IMR-90 (cell line): Measurements from ENCODE around the gene LRP1-AS. TPM values are rescaled to one million over a fixed set of nuclear protein-coding genes. Genes with fewer than 3 reads are reported as not detected.

Experiments
- ATAC-seq: fragments of 200-7000 bp; cut with Tn5 transposase; 2 replicates; pipeline ENCODE4 v1.9.1; 2020; ENCODE audit warnings: low read depth, mild to moderate bottlenecking, moderate library complexity
- BruUV-seq: library from RNA; stranded (reverse); fragments of 400-500 nt; replicated peaks from 2 replicates; lab custom pipeline; 2021; lab: Mats Ljungman, UMichigan
- CTCF ChIA-PET: fragments of 300-600 bp; formaldehyde crosslinking; extraction: SDS; loops from one replicate; lab custom pipeline; 2021; ENCODE audit warnings: antibody characterized with exemption; lab: Yijun Ruan, JAX
- POLR2A ChIA-PET: fragments of 300-600 bp; sonication (Branson Sonifier 250); formaldehyde crosslinking; loops from one replicate; lab custom pipeline; 2022; ENCODE audit warnings: antibody characterized with exemption; ENCODE audit not compliant: unreplicated experiment; lab: Charles Lee
- DNase-seq: peaks from one replicate; pipeline ENCODE4 v3.0.0; 2013
- H2AFZ ChIP-seq: replicated peaks from 2 replicates; pipeline ENCODE3; 2013; ENCODE audit warnings: low read length, mild to moderate bottlenecking; ENCODE audit not compliant: poor library complexity
- H2AK5ac ChIP-seq: 2 replicates; pipeline ENCODE4 v1.6.1; 2013; ENCODE audit warnings: low read depth, low read length, inconsistent platforms
- H2AK9ac ChIP-seq: replicated peaks from 2 replicates; pipeline ENCODE3; 2013; ENCODE audit warnings: mild to moderate bottlenecking, low read depth, low read length, moderate library complexity; ENCODE audit not compliant: poor library complexity
- H2BK120ac ChIP-seq: 2 replicates; pipeline ENCODE4 v1.6.1; 2013; ENCODE audit warnings: low read depth, low read length, inconsistent platforms
- H2BK15ac ChIP-seq: 3 replicates; pipeline ENCODE4 v1.6.1; 2013; ENCODE audit warnings: low read depth, low read length, inconsistent platforms
- H2BK20ac ChIP-seq: 2 replicates; pipeline ENCODE4 v1.6.1; 2013; ENCODE audit warnings: low read depth, mild to moderate bottlenecking, inconsistent platforms, low read length, moderate library complexity
- H2BK5ac ChIP-seq: 2 replicates; pipeline ENCODE4 v1.6.1; 2013; ENCODE audit warnings: mild to moderate bottlenecking, low read depth, low read length, inconsistent platforms; ENCODE audit not compliant: poor library complexity, severe bottlenecking
- H3K14ac ChIP-seq: replicated peaks from 2 replicates; pipeline ENCODE4 v1.6.1; 2013; ENCODE audit warnings: low read depth, low read length, inconsistent platforms
- H3K18ac ChIP-seq: 2 replicates; pipeline ENCODE4 v1.6.1; 2013; ENCODE audit warnings: low read depth, low read length, control low read depth
- H3K23ac ChIP-seq: 2 replicates; pipeline ENCODE4 v1.6.1; 2013; ENCODE audit warnings: low read depth, low read length, inconsistent platforms
- H3K27ac ChIP-seq: 2 replicates; pipeline ENCODE4 v1.5.1; 2013; ENCODE audit warnings: mild to moderate bottlenecking, control low read depth, low read length; ENCODE audit not compliant: insufficient read depth
- H3K27me3 ChIP-seq: 2 replicates; pipeline ENCODE4 v1.6.1; 2013; ENCODE audit warnings: low read length; ENCODE audit not compliant: control insufficient read depth, insufficient read depth
- H3K36me3 ChIP-seq: 2 replicates; pipeline ENCODE4 v1.6.1; 2013; ENCODE audit warnings: low read length, mixed read lengths; ENCODE audit not compliant: control insufficient read depth, insufficient read depth
- H3K4ac ChIP-seq: 2 replicates; pipeline ENCODE4 v1.6.1; 2013; ENCODE audit warnings: low read depth, low read length, inconsistent platforms
- H3K4me1 ChIP-seq: 2 replicates; pipeline ENCODE4 v1.6.1; 2013; ENCODE audit warnings: low read length, mixed read lengths; ENCODE audit not compliant: control insufficient read depth, insufficient read depth
- H3K4me2 ChIP-seq: 2 replicates; pipeline ENCODE4 v1.6.1; 2013; ENCODE audit warnings: low read depth, mild to moderate bottlenecking, control low read depth, low read length, moderate library complexity
- H3K4me3 ChIP-seq: 2 replicates; pipeline ENCODE4 v1.5.1; 2013; ENCODE audit warnings: low read depth, mild to moderate bottlenecking, control low read depth, low read length, moderate library complexity; ENCODE audit not compliant: insufficient read depth
- H3K56ac ChIP-seq: 2 replicates; pipeline ENCODE4 v1.6.1; 2013; ENCODE audit warnings: low read length, inconsistent platforms; ENCODE audit not compliant: insufficient read depth; ENCODE audit errors: extremely low read depth
- H3K79me1 ChIP-seq, 2 experiments: 2 replicates each; pipeline ENCODE4 v1.6.1; 2013; ENCODE audit warnings: low read length in 2 of 2, inconsistent platforms in 1 of 2, low read depth in 1 of 2
- H3K9ac ChIP-seq: 2 replicates; pipeline ENCODE4 v1.6.1; 2013; ENCODE audit warnings: low read depth, low read length, control low read depth
- H3K9me1 ChIP-seq: 2 replicates; pipeline ENCODE4 v1.6.1; 2013; ENCODE audit warnings: low read length, inconsistent platforms; ENCODE audit not compliant: insufficient read depth
- H3K9me3 ChIP-seq: 2 replicates; pipeline ENCODE4 v1.6.1; 2013; ENCODE audit warnings: low read length; ENCODE audit not compliant: control insufficient read depth, insufficient read depth
- H4K20me1 ChIP-seq: 2 replicates; pipeline ENCODE4 v1.6.1; 2013; ENCODE audit warnings: low read length, inconsistent platforms; ENCODE audit not compliant: insufficient read depth
- H4K5ac ChIP-seq: 2 replicates; pipeline ENCODE4 v1.6.1; 2013; ENCODE audit warnings: mild to moderate bottlenecking, low read depth, low read length, control low read depth
- H4K8ac ChIP-seq, 2 experiments: 2 replicates each; pipeline ENCODE4 v1.6.1; 2013; ENCODE audit warnings: low read depth in 2 of 2, low read length in 2 of 2, control low read depth in 1 of 2, inconsistent platforms in 1 of 2
- H4K91ac ChIP-seq: 2 replicates; pipeline ENCODE4 v1.6.1; 2013; ENCODE audit warnings: low read depth, low read length, inconsistent platforms; ENCODE audit not compliant: insufficient read depth
- CEBPB ChIP-seq: IDR thresholded peaks from 2 replicates; pipeline ENCODE4 v1.6.1; 2012; ENCODE audit warnings: low read depth, low read length, improper control_type of control experiment
- CHD1 ChIP-seq: IDR thresholded peaks from 2 replicates; pipeline ENCODE4 v1.6.1; 2012; ENCODE audit warnings: low read depth, low read length, improper control_type of control experiment
- ELK1 ChIP-seq: fragments of 150-350 bp; IDR thresholded peaks from 2 replicates; pipeline ENCODE4 v1.6.1; 2016; ENCODE audit warnings: low read depth, mild to moderate bottlenecking, low read length, moderate library complexity, borderline replicate concordance
- MAFK ChIP-seq: IDR thresholded peaks from 2 replicates; pipeline ENCODE4 v1.6.1; 2012; ENCODE audit warnings: low read depth, low read length, improper control_type of control experiment
- MXI1 ChIP-seq: IDR thresholded peaks from 2 replicates; pipeline ENCODE4 v1.6.1; 2012; ENCODE audit warnings: low read depth, mild to moderate bottlenecking, low read length, moderate library complexity, borderline replicate concordance
- NFE2L2 ChIP-seq: fragments of 150-350 bp; IDR thresholded peaks from 2 replicates; pipeline ENCODE4 v1.6.1; 2016; ENCODE audit warnings: low read depth, mild to moderate bottlenecking, low read length
- POLR2A ChIP-seq: IDR thresholded peaks from 2 replicates; pipeline ENCODE4 v1.6.1; 2012; ENCODE audit warnings: mild to moderate bottlenecking, low read depth, low read length
- RFX5 ChIP-seq: IDR thresholded peaks from 2 replicates; pipeline ENCODE4 v1.8.0; 2012; ENCODE audit warnings: low read depth, mild to moderate bottlenecking, low read length, moderate library complexity
- SMC3 ChIP-seq: fragments of 150-350 bp; IDR thresholded peaks from 2 replicates; pipeline ENCODE4 v1.6.1; 2016; ENCODE audit warnings: low read depth, mild to moderate bottlenecking, antibody characterized with exemption, low read length, moderate library complexity
- WGBS, 2 experiments: methylation state at CpG; one replicate each; pipeline versions ENCODE4 v1.1.5 to v1.1.7; 2013; ENCODE audit warnings: missing lambda C conversion rate in 2 of 2; ENCODE audit not compliant: insufficient read length in 1 of 2; ENCODE audit errors: extremely low coverage in 2 of 2; 5-methylcytosine and 5-hydroxymethylcytosine counted together
- dilution Hi-C: fragments of 300-500 bp; cut with HindIII; formaldehyde crosslinking; loops from one replicate; pipeline ENCODE4 v1.14.3; 2018; ENCODE audit warnings: low sequenced_read_pairs; ENCODE audit not compliant: unreplicated experiment
- in situ Hi-C: fragments of 300-500 bp; cut with MboI; formaldehyde crosslinking; loops from 3 replicates; pipeline ENCODE4 v1.14.3; 2019; ENCODE audit warnings: low sequenced_read_pairs, inconsistent platforms, mixed read lengths
- intact Hi-C: fragments of 100-400 bp; cut with micrococcal nuclease; formaldehyde crosslinking; loops from 2 replicates; pipeline ENCODE4 v1.10.0; 2022
- polyA plus RNA-seq, 3 experiments: library from polyadenylated mRNA; depleted of rRNA; stranded (reverse); fragments of >200 nt; gene quantifications; 2 replicates each; pipeline ENCODE4 v1.2.3, GENCODE V29; 2012; ENCODE audit warnings: low replicate concordance in 1 of 3
- total RNA-seq: library from RNA; depleted of rRNA; stranded (reverse); fragments of >200 nt; gene quantifications from 2 replicates; pipeline ENCODE4 v1.2.3, GENCODE V29; 2012

Gene LRP1-AS
- total and polyA plus RNA-seq, 2 of the 4 experiments (the other 2 are of a cell fraction), result not detected

GRCh38 chr12:57141249-57141648, 6.2 kb downstream of the LRP1-AS start:
- 86% methylated on average over 4 of the region's 8 CpGs; no CpG with 5 or more reads in 1 of the 2 experiments for WGBS, 2 experiments
- Histone ChIP-seq H3K9ac (no peak overlapping the region), H3K4me2 (no peak overlapping the region), H3K36me3 (peaks cover 75% of the 10 kb centered on the region), H3K27ac (no peak overlapping the region), H3K9me1 (peaks cover 40% of the 10 kb centered on the region), H2BK120ac (no peak overlapping the region), H2BK5ac (no peak overlapping the region), H4K91ac (no peak overlapping the region), H3K27me3 (no peaks in the 10 kb centered on the region), H3K4ac (no peak overlapping the region), H4K8ac (no peak overlapping the region), H2AFZ (peak overlapping the region; percentile 38), H3K14ac (no peak overlapping the region), H2BK15ac (no peak overlapping the region), H2AK5ac (no peak overlapping the region), H3K79me1 (peaks cover 64 to 95% of the 10 kb centered on the region in 2 experiments), H3K9me3 (no peaks in the 10 kb centered on the region), H4K20me1 (peaks cover 89% of the 10 kb centered on the region), H2BK20ac (no peak overlapping the region), H3K56ac (no peak overlapping the region), H3K4me3 (no peak overlapping the region), H3K23ac (no peak overlapping the region), H3K4me1 (peaks cover 44% of the 10 kb centered on the region), H2AK9ac (peak overlapping the region; percentile 37), H3K18ac (no peak overlapping the region), H4K5ac (no peak overlapping the region)
- ChIA-PET CTCF (no interaction called here), POLR2A (no interaction called here)
- DNase-seq (no peak), ATAC-seq (no peak)
- TF ChIP-seq CHD1 (no peak), POLR2A (no peak), MAFK (no peak), ELK1 (no peak), MXI1 (no peak), NFE2L2 (no peak), CEBPB (no peak), RFX5 (no peak), SMC3 (no peak)
- in situ Hi-C loops (no loop called here), intact Hi-C loops (no loop called here), dilution Hi-C loops (no loop called here)
- BruUV-seq, result no TSS peak
